ENCODE results near the gene VASP.
"Not testable (repeated sequence)": the region's sequence is repeated elsewhere in the genome, so short reads cannot be mapped to it uniquely, and the experiment has no call there.

Gene VASP

DNA sequence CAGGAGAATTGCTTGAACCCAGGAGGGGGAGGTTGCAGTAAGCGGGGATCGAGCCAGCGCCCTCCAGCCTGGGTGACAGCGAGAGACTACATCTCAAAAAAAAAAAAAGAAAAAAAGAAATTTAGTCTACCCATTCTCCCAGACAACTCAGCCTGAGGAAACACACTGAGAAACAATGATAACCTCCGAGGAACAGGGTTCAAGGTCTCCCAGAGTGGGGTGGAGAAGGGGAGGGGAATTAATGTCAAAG, 1.4 kb upstream of the VASP start:
- TF ChIP-seq, protein P1, sequence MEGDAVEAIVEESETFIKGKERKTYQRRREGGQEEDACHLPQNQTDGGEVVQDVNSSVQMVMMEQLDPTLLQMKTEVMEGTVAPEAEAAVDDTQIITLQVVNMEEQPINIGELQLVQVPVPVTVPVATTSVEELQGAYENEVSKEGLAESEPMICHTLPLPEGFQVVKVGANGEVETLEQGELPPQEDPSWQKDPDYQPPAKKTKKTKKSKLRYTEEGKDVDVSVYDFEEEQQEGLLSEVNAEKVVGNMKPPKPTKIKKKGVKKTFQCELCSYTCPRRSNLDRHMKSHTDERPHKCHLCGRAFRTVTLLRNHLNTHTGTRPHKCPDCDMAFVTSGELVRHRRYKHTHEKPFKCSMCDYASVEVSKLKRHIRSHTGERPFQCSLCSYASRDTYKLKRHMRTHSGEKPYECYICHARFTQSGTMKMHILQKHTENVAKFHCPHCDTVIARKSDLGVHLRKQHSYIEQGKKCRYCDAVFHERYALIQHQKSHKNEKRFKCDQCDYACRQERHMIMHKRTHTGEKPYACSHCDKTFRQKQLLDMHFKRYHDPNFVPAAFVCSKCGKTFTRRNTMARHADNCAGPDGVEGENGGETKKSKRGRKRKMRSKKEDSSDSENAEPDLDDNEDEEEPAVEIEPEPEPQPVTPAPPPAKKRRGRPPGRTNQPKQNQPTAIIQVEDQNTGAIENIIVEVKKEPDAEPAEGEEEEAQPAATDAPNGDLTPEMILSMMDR (conservative IDR thresholded peaks at IDR 0.05), result no peak
- no peak for TF ChIP-seq ZFX (IDR thresholded peaks at IDR 0.05)
- peak overlapping the region; percentile 82 for H3K27ac ChIP-seq

DNA sequence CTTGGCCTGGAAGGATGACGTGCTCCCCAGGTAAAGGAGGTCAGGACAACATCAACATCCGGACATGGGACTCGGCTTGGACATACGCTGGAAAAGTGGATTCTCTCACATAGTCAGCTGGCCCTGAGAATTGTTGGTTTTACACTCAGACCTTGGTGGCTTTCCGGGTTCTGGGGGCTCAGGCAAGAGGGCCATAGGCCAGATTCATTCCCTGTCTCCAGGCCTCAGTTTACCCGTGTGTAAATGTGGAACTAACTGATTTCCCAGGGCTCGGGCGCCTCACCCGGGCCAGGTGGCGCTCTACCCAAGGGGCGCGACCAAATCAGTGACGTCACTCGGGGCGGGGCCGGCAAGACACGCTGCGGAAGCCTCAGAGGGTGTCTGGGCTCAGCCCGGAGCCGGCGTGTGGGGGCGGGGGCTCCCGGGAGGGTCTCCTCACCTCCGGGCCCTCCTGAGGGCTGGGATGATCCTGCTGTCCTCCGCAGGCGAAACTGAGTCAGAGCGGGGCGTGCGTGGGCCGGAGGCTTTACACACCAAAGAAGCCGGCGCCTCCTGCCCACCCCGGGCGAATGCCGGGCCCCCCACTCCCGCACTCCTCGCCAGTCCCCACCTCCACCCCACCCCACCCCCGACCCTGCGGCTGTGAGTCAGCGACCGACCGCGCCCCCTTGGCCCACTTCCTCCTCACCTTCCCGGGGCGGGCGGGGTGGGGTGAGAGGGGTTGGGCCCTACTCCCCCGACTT, 862 bp upstream of the VASP start:
- TF ChIP-seq, protein P1 (conservative IDR thresholded peaks at IDR 0.05), result peak; percentile 49
- no peak for TF ChIP-seq ZFX (IDR thresholded peaks at IDR 0.05)
- H3K27ac ChIP-seq, result peak overlapping the region; percentile 82

DNA sequence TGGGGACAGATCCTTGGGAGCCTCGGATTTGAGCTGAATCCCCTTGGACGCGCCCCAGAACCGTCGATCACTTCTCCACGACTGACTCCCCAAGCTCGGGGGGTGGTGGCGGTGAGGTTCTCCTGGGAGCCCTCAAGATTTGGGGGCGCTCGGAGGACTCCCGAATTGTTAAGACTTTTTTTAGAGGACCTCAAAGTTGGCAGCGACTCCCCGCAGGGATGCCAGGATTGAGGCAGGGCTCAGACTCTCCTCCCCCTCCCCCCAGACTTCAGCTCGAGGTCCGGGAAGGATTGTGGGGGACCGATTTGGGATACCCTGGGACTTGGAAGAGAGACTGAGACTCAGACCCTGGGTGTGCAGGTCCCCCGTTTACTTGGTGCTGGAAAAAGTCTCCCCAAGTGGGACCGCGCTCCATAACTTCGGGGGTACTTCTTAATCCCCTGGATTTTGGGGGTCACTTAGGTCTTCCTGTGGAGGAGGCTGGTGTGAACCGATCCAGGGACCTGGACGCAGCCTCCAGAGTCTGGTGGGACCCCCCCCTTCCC, 665 bp downstream of the VASP start:
- peak overlapping the region; percentile 82 for H3K27ac ChIP-seq
- TF ChIP-seq, protein P1 (conservative IDR thresholded peaks at IDR 0.05), result no peak
- no peak for TF ChIP-seq ZFX (IDR thresholded peaks at IDR 0.05)

DNA sequence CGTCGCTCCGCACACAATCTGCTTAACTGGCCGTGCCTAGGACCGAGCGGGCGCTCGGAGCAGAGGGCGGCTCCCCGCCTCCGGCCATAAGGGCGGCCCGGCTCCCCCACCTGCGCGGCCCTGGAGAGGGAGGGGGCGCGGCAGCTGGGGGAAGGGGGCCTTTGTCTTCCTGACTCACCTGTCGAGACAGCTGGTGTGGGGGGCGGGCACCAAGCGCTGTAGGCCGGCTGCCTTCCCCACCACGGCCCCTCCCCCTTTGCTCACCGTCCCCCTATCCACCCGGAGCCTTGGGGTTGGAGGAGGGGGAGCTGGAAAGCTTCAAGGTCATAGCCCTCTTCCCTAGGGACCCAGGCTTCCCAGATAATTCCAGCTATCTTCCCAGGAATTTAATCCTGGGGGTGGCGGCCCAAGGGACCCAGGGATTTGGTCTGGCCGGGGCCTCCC, 1.2 kb downstream of the VASP start:
- TF ChIP-seq ZFX (IDR thresholded peaks at IDR 0.05), result no peak
- TF ChIP-seq, protein P1 (conservative IDR thresholded peaks at IDR 0.05), result no peak
- H3K27ac ChIP-seq, result peak overlapping the region; percentile 82

DNA sequence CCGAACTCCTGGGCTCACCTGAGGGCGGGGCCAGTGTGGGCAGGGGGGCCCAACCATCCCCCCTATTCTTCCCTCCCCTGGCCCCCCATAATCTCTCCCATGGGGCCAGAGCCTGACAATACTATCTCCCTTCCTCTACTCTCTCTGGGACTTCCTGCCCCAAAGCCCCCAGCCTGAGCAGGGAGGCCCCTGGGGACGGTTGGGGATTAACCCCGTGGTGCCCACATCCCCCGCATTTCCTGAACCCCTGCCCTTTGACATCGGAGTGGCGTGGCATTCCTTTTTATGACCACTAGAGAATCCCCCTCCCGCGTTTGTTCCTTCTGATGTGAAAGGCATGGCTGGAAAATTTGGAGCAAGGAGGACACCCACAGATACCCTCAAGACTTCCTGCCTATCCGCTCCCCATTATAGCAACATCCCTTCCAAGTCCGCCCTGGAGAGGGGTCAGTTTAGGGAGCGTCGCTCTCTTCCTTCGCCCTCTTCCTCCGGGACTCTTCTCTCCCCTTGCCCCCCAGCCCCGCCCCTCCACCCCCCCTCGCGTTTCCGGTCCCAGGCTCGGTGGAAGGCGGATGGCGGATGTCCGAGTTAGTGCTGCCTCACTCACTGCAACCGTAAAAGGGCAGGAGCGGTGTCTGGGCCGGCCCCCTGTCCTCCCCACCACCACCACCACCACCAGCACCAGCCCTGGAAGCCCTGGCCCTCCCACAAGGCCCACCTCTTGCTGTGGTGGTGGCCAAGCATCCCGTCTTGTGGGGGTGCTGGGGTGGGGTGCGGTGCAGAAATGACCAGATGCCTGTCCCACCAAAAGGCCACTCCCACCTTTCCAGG, 1.8 kb downstream of the VASP start:
- peak overlapping the region; percentile 82 for H3K27ac ChIP-seq
- TF ChIP-seq, protein P1 (conservative IDR thresholded peaks at IDR 0.05), result no peak
- no peak for TF ChIP-seq ZFX (IDR thresholded peaks at IDR 0.05)

DNA sequence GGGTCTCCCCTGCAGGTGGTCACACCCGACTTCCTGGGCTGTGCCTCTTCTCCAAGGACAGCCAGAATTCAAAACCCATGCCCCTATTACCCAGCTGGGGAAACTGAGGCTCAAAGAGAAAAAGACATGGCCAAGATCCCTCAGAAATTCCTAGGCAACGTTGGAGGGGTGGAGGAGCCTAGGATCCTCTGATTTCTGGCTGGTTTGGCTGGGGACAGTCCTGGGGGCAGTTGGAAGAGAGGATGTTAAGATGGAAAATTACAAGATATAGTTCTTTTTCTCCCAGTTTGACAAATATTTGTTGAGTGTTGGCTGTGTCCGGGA, 2.4 kb downstream of the VASP start:
- no peak for TF ChIP-seq ZFX (IDR thresholded peaks at IDR 0.05)
- TF ChIP-seq, protein P1 (conservative IDR thresholded peaks at IDR 0.05), result no peak
- H3K27ac ChIP-seq, result peak overlapping the region; percentile 28; the same call in 1 of the 2 replicates

DNA sequence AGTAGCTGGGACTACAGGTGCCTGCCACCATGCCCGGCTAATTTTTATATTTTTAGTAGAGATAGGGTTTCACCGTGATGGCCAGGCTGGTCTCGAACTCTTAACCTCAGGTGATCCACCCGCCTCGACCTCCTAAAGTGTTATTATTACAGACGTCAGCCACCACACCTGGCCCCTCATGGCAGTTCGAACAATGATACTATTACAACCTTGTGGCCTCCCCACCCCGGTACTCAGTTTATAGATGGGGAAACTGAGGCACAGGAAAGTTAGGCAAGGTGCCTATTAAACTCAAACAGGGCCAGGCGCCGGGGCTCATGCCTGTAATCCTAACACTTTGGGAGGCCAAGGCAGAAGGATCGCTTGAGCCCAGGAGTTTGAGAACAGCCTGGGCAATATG, 3.1 kb downstream of the VASP start:
- H3K27ac ChIP-seq, result not testable (repeated sequence)

Data from C4-2B (cell line).